ENCODE data around the gene ABHD11. TPM values are rescaled to one million over a fixed set of nuclear protein-coding genes. Genes with fewer than 3 reads are reported as not detected.

Gene ABHD11
- total and polyA plus RNA-seq, 2 donors: 5.8 to 22.6 TPM

DNA sequence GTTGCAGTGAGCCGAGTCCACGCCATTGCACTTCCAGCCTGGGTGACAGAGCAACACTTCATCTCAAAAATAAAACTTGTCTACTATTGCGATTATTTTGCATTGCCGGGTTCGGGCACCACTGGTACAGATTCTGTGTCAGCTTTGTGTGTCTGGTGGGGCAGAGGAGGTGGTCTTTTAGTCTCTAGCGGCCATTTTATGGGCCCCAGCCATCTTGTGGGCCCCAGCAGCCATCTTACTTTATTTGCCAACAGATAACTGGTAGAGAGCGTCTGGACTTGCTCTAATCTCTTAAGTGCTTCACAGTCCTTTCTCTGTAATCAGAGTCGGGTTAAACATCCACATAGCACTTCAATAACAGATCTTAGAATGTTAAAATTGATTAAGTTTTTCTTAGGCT is 50.3 kb downstream of the ABHD11 start:
- no peak overlapping the region for H3K27ac ChIP-seq (ENCODE audit: low read depth)
- DNase-seq (ENCODE audit: extremely low spot score): no peak
- WGBS: 91% methylated on average over 8 of the region's 8 CpGs
- H3K4me3 ChIP-seq (ENCODE audit: low read depth, low read length): no peak overlapping the region
- no peaks in the 10 kb centered on the region for H3K4me1 ChIP-seq (ENCODE audit: insufficient read depth)
- H3K36me3 ChIP-seq (ENCODE audit: insufficient read depth): peaks cover 2% of the 10 kb centered on the region

Small RNA genes lying within 50 kb of the gene (small RNA-seq; reads per million reads assigned to genes)
- gene MIR4284 (not detected), gene RN7SL265P (not detected)

Other genes starting within 250 kb of the ABHD11 start
- gene BAZ1B, start 216.5 kb downstream of the ABHD11 start, total RNA-seq: 60.0 TPM
- 37.1 TPM for gene BAZ1B, start 216.5 kb downstream of the ABHD11 start, polyA plus RNA-seq
- gene BCL7B, start 181.1 kb downstream of the ABHD11 start, total RNA-seq: 6.9 TPM
- gene BCL7B, start 181.1 kb downstream of the ABHD11 start, polyA plus RNA-seq: 79.2 TPM
- gene TBL2, start 160.2 kb downstream of the ABHD11 start, total RNA-seq: 57.1 TPM
- gene TBL2, start 160.2 kb downstream of the ABHD11 start, polyA plus RNA-seq: 26.4 TPM
- 0.37 TPM for gene MLXIPL, start 114.3 kb downstream of the ABHD11 start, total RNA-seq
- gene MLXIPL, start 114.3 kb downstream of the ABHD11 start, polyA plus RNA-seq: 4.1 TPM
- 3.2 TPM for gene VPS37D, start 71.0 kb downstream of the ABHD11 start, total RNA-seq
- 4.7 TPM for gene VPS37D, start 71.0 kb downstream of the ABHD11 start, polyA plus RNA-seq
- gene DNAJC30, start 55.3 kb downstream of the ABHD11 start, total RNA-seq: 2.6 TPM
- 11.4 TPM for gene DNAJC30, start 55.3 kb downstream of the ABHD11 start, polyA plus RNA-seq
- gene BUD23, start 55.2 kb downstream of the ABHD11 start, total RNA-seq: 22.9 TPM
- gene BUD23, start 55.2 kb downstream of the ABHD11 start, polyA plus RNA-seq: 69.4 TPM
- 9.0 TPM for gene STX1A, start 19.1 kb downstream of the ABHD11 start, total RNA-seq
- 9.8 TPM for gene STX1A, start 19.1 kb downstream of the ABHD11 start, polyA plus RNA-seq
- 0.21 TPM for gene CLDN3, start 31.5 kb upstream of the ABHD11 start, total RNA-seq
- gene CLDN3, start 31.5 kb upstream of the ABHD11 start, polyA plus RNA-seq: 1.6 TPM
- 51.4 TPM for gene CLDN4, start 92.2 kb upstream of the ABHD11 start, total RNA-seq
- 127 TPM for gene CLDN4, start 92.2 kb upstream of the ABHD11 start, polyA plus RNA-seq
- 2.9 TPM for gene METTL27, start 103.7 kb upstream of the ABHD11 start, total RNA-seq
- gene METTL27, start 103.7 kb upstream of the ABHD11 start, polyA plus RNA-seq: 1.0 TPM
- gene TMEM270, start 122.4 kb upstream of the ABHD11 start, total RNA-seq: not detected
- 0.09 TPM for gene TMEM270, start 122.4 kb upstream of the ABHD11 start, polyA plus RNA-seq